ENCODE results near the gene SHISA9.

DNA sequence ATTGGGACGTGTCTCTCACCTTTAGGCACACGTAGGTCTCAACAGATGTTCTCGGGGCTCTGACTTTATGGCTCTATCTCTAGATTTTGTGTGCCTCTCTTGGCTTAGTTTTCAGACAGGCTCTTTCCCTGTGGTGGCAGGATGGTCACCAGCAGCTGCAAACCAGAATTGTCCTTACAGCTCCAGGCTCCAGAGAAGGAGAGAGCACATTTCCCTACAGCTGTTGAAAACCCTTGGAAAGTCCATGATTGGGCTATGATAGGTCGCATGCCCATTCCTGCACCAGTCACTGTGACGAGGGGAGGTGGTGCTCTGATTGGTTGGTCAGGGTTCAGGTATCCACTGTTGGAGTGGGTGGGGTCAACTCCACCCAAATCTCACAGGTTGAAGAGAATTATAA, 41.5 kb downstream of the SHISA9 start:
- TF ChIP-seq CTCF (IDR thresholded peaks at IDR 0.05) (no peak), EZH2 (IDR thresholded peaks at IDR 0.05) (no peak), EZH2phosphoT487 (IDR thresholded peaks at IDR 0.05) (no peak)

Measured in neural progenitor cell (in vitro differentiated cells).